K562 (cell line): ENCODE data around the gene FGF14. TPM values are rescaled to one million over a fixed set of nuclear protein-coding genes. Genes with fewer than 3 reads are reported as not detected.

Experiments
- ATAC-seq: fragments of 200-7000 bp; cut with Tn5 transposase; 3 replicates; pipeline ENCODE4 v1.9.1; 2020; ENCODE audit warnings: moderate library complexity
- Bru-seq: library from RNA; stranded (reverse); fragments of 400-500 nt; gene quantifications from one replicate; lab custom pipeline; 2021; lab: Mats Ljungman, UMichigan
- BruChase-seq, 2 experiments: library from RNA; stranded (reverse); fragments of 400-500 nt; gene quantifications; one replicate each; lab custom pipeline; 2021; lab: Mats Ljungman, UMichigan
- BruUV-seq: library from RNA; stranded (reverse); fragments of 400-500 nt; replicated peaks from 2 replicates; lab custom pipeline; 2021; lab: Mats Ljungman, UMichigan
- CTCF ChIA-PET: fragments of 300-600 bp; formaldehyde crosslinking; extraction: SDS; loops from one replicate; lab custom pipeline; 2021; ENCODE audit warnings: low intra/inter-chr PET ratio; lab: Yijun Ruan, JAX
- POLR2A ChIA-PET: fragments of 300-600, 350-650 bp; sonication (Branson Sonifier 250); formaldehyde crosslinking; extraction: SDS; loops from one replicate; lab custom pipeline; 2021; ENCODE audit warnings: antibody characterized with exemption, inconsistent platforms; lab: Yijun Ruan, JAX
- DNase-seq, 4 experiments: peaks; one replicate each; pipeline versions ENCODE4 v3.0.0 to v3.0.0-alpha.2; 2011 to 2018; ENCODE audit warnings: low spot score in 3 of 4, mixed read lengths in 3 of 4; ENCODE audit errors: extremely low read depth in 1 of 4
- FAIRE-seq: peaks from 2 replicates; lab custom pipeline; 2011; peaks lifted over from hg19 to GRCh38; lab: Jason Lieb, UNC
- H2AFZ ChIP-seq: 2 replicates; pipeline ENCODE4 v1.6.0; 2011; ENCODE audit warnings: low read depth, low read length, control low read depth, inconsistent platforms
- H3K27ac ChIP-seq: fragments of 200-600 bp; 3 replicates; pipeline ENCODE4 v1.8.0; 2011; ENCODE audit warnings: low read depth, mild to moderate bottlenecking, control low read depth, inconsistent platforms, low read length, moderate library complexity, mixed read lengths; ENCODE audit errors: extremely low read depth
- H3K27me3 ChIP-seq, 2 experiments: fragments of 300-600 bp in 1 of 2; 2 replicates in 1 of 2; 3 replicates in 1 of 2; pipeline versions ENCODE4 v1.6.0 to v1.8.0; 2011; ENCODE audit warnings: inconsistent platforms in 2 of 2, low read length in 2 of 2, mild to moderate bottlenecking in 1 of 2, mixed read lengths in 1 of 2, moderate library complexity in 1 of 2; ENCODE audit not compliant: control insufficient read depth in 2 of 2, insufficient read depth in 2 of 2
- H3K36me3 ChIP-seq: fragments of 300-600 bp; 3 replicates; pipeline ENCODE4 v1.8.0; 2011; ENCODE audit warnings: mild to moderate bottlenecking, low read length, inconsistent platforms; ENCODE audit not compliant: control insufficient read depth, insufficient read depth
- H3K4me1 ChIP-seq, 2 experiments: fragments of 200-600 bp in 1 of 2; replicated peaks in 1 of 2; 2 replicates in 1 of 2; 3 replicates in 1 of 2; pipeline versions ENCODE4 v1.5.1 to v1.8.0; 2011; ENCODE audit warnings: inconsistent platforms in 2 of 2, low read length in 2 of 2, mild to moderate bottlenecking in 1 of 2, mixed read lengths in 1 of 2, moderate library complexity in 1 of 2; ENCODE audit not compliant: control insufficient read depth in 2 of 2, insufficient read depth in 2 of 2
- H3K4me2 ChIP-seq: 2 replicates; pipeline ENCODE4 v1.6.1; 2011; ENCODE audit warnings: low read length, control low read depth, inconsistent platforms, mixed read lengths; ENCODE audit not compliant: insufficient read depth
- H3K4me3 ChIP-seq: fragments of 200-600 bp; sonication (generic), shearing (Covaris generic); 2 replicates; pipeline ENCODE4 v1.5.1; 2016; ENCODE audit warnings: control low read depth, inconsistent platforms
- H3K79me2 ChIP-seq: fragments of 200-600 bp; 3 replicates; pipeline ENCODE4 v1.8.0; 2011; ENCODE audit warnings: low read length, inconsistent platforms; ENCODE audit not compliant: control insufficient read depth, insufficient read depth
- H3K9ac ChIP-seq, 2 experiments: 2 replicates each; pipeline versions ENCODE4 v1.6.0 to v1.6.1; 2011; ENCODE audit warnings: low read depth in 2 of 2, low read length in 2 of 2, control low read depth in 1 of 2, inconsistent platforms in 1 of 2, mild to moderate bottlenecking in 1 of 2, mixed read lengths in 1 of 2; ENCODE audit not compliant: insufficient read depth in 1 of 2
- H3K9me1 ChIP-seq: one replicate; pipeline ENCODE4 v1.6.0; 2011; ENCODE audit warnings: inconsistent platforms, mild to moderate bottlenecking, low read length, moderate library complexity; ENCODE audit not compliant: control insufficient read depth, insufficient read depth
- H3K9me3 ChIP-seq: replicated peaks from 2 replicates; pipeline ENCODE4 v1.5.1; 2011; ENCODE audit warnings: low read depth, low read length, inconsistent platforms; ENCODE audit not compliant: control insufficient read depth, insufficient read depth
- H4K20me1 ChIP-seq: replicated peaks from 2 replicates; pipeline ENCODE4 v1.6.1; 2011; ENCODE audit warnings: low read length, inconsistent platforms, mixed read lengths; ENCODE audit not compliant: control insufficient read depth, insufficient read depth
- ELF1 ChIP-seq: fragments of 200-800 bp; sonication (Bioruptor generic); IDR thresholded peaks from 2 replicates; pipeline ENCODE4 v1.6.1; 2016; ENCODE audit warnings: missing genetic modification characterization, missing compliant biosample characterization
- MCM2 ChIP-seq: fragments of 450-650 bp; IDR thresholded peaks from 2 replicates; pipeline ENCODE4 v1.6.1; 2017; ENCODE audit warnings: low read depth, mild to moderate bottlenecking
- MXD1 ChIP-seq: fragments of 250-450 bp; sonication (Bioruptor Pico); IDR thresholded peaks from 2 replicates; pipeline ENCODE4 v1.8.0; 2021; ENCODE audit warnings: borderline replicate concordance, mild to moderate bottlenecking, moderate library complexity; ENCODE audit not compliant: poor library complexity, severe bottlenecking
- NFXL1 ChIP-seq: fragments of 450-650 bp; formaldehyde crosslinking; IDR thresholded peaks from 2 replicates; pipeline ENCODE4 v1.4.0; 2021; ENCODE audit warnings: mild to moderate bottlenecking
- ZBTB17 ChIP-seq: fragments of 450-650 bp; formaldehyde crosslinking; IDR thresholded peaks from 2 replicates; pipeline ENCODE4 v1.4.0; 2020; ENCODE audit warnings: mild to moderate bottlenecking
- WGBS: fragments of 100-300 bp; shearing (Covaris generic); methylation state at CpG from one replicate; pipeline ENCODE4 v1.1.6; 2016; ENCODE audit warnings: low coverage, mixed read lengths; ENCODE audit not compliant: insufficient coverage; ENCODE audit errors: missing lambda C conversion rate; 5-methylcytosine and 5-hydroxymethylcytosine counted together
- in situ Hi-C: fragments of 300-500 bp; cut with MboI; formaldehyde crosslinking; loops from 4 replicates; pipeline ENCODE4 v1.15.0; 2018; ENCODE audit warnings: inconsistent platforms, mixed read lengths
- intact Hi-C: fragments of 100-400 bp; cut with micrococcal nuclease; formaldehyde crosslinking; loops from 2 replicates; pipeline ENCODE4 v1.14.2; 2022
- long read RNA-seq, 3 experiments: library from polyadenylated mRNA in 2 of 3; library from RNA in 1 of 3; unstranded in 2 of 3; stranded (forward) in 1 of 3; transcript quantifications; one replicate each; pipeline ENCODE4 v2.0.0, GENCODE V29; 2019 to 2022
- polyA minus RNA-seq, 3 experiments: library from RNA; depleted of rRNA, polyadenylated mRNA; stranded (reverse); fragments of >200 nt; gene quantifications; 2 replicates each; pipeline ENCODE4 v1.2.3, GENCODE V29; 2011
- polyA plus RNA-seq, 8 experiments: library from polyadenylated mRNA; depleted of rRNA in 4 of 8; stranded (reverse) in 5 of 8; unstranded in 3 of 8; fragments of >200 nt; fragmentation: Nextera tagmentation in 2 of 8; fragmentation: Illumina TruSeq in 1 of 8; extraction: Ambion mirVana in 2 of 8; extraction: Trizol in 1 of 8; gene quantifications; 2 replicates each; pipeline versions ENCODE4 v1.2.1 to v1.2.3, GENCODE V29; 2011 to 2014; ENCODE audit warnings: inconsistent platforms in 1 of 8, missing spikeins in 1 of 8
- total RNA-seq, 7 experiments: library from RNA; depleted of rRNA in 6 of 7; stranded (reverse); fragments of >200 nt in 6 of 7; fragmentation: Illumina TruSeq in 2 of 7; extraction: Trizol in 2 of 7; gene quantifications; 2 replicates each; pipeline versions ENCODE4 v1.2.1 to v1.2.3, GENCODE V29; 2011 to 2021; ENCODE audit warnings: low replicate concordance in 1 of 7

Gene FGF14
- not detected in 2 replicates for total RNA-seq (2011; cell fraction: chromatin; rRNA removed; ENCODE audit: low replicate concordance)
- total RNA-seq (2011; cell fraction: nucleolus; rRNA removed), result not detected in 2 replicates
- not detected in 2 replicates for total RNA-seq (2011; cell fraction: nucleoplasm; rRNA removed)
- total RNA-seq (2014; rRNA removed) (not detected in 2 replicates), total RNA-seq (2014; rRNA removed; fragmentation: Illumina TruSeq; extraction: Trizol) (not detected in 2 replicates), total RNA-seq (2015; rRNA removed; fragmentation: Illumina TruSeq; extraction: Trizol) (not detected in 2 replicates), total RNA-seq (2021) (not detected in 2 replicates), polyA plus RNA-seq (2011; rRNA removed) (not detected in 2 replicates), polyA plus RNA-seq (2014; fragmentation: Illumina TruSeq; extraction: Trizol) (not detected in 2 replicates), polyA plus RNA-seq (2014; fragmentation: Nextera tagmentation; extraction: Ambion mirVana) (not detected), polyA plus RNA-seq (2014; rRNA removed) (not detected in 2 replicates), polyA minus RNA-seq (2011; rRNA and poly(A)+ RNA removed) (not detected in 2 replicates), Bru-seq, nascent RNA (percentile 0 among the genes with signal in this experiment), BruChase-seq, experiment 1, labeled RNA remaining after a 2-hour chase (percentile 1 among the genes with signal in this experiment), BruChase-seq, experiment 2, labeled RNA remaining after a 6-hour chase (percentile 2 among the genes with signal in this experiment)
- not detected in 2 replicates for polyA plus RNA-seq (2011; cell fraction: cytosol; rRNA removed)
- not detected in 2 replicates for polyA plus RNA-seq (2011; cell fraction: nucleus; rRNA removed)
- polyA plus RNA-seq (2012), result 0.01 TPM in 1 of 2 replicates, not detected in the other
- not detected in 2 replicates for polyA minus RNA-seq (2011; cell fraction: cytosol; rRNA and poly(A)+ RNA removed)
- not detected in 2 replicates for polyA minus RNA-seq (2011; cell fraction: nucleus; rRNA and poly(A)+ RNA removed)
- long read RNA-seq, experiment 1, result 0 reads
- long read RNA-seq, experiment 2, result 0 reads
- long read RNA-seq, experiment 3, result 0 reads

DNA sequence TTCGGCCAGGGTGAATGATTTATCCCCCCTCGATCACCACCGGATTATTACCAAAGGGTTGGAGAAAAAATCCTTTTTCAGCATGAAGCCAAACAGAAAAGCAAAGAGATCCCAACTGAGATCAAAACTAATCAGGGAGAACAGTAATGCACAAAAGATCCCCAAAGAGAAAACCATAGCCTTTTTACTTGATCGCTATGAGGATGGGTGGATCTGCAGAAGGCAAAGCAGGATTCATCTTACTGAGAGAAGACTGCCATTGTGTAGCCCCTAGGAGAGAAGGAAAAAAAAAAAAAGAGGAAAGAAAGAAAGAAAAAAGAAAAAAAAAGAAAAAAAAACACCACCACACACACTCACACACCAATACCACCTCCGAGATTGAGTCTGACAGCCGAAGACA, at the start of gene FGF14:
TSS of gene FGF14 (minus strand) at position 283 of the 400 bp plus-strand sequence.
- Histone ChIP-seq H3K9me1 (no peaks in the 10 kb centered on the region), H3K27ac (no peak within 1 kb of the TSS), H2AFZ (no peak within 1 kb of the TSS), H3K9me3 (no peaks in the 10 kb centered on the region), H4K20me1 (no peaks in the 10 kb centered on the region), H3K9ac (no peak within 1 kb of the TSS), H3K4me1 (peaks cover 0 to 7% of the 10 kb centered on the region in 2 experiments; a peak in 2 of 5 replicates), H3K4me3 (no peak within 1 kb of the TSS), H3K4me2 (no peak within 1 kb of the TSS), H3K27me3 (peaks cover 0 to 6% of the 10 kb centered on the region in 2 experiments; a peak in 1 of 5 replicates), H3K36me3 (no peaks in the 10 kb centered on the region), H3K79me2 (no peaks in the 10 kb centered on the region)
- POLR2A ChIA-PET, result no interaction called here
- no TSS peak for BruUV-seq
- ATAC-seq (no peak), FAIRE-seq (no peak)
- 0% methylated on average over 2 of the region's 6 CpGs for WGBS
- in situ Hi-C loops (no loop called here), intact Hi-C loops (no loop called here)
- CTCF ChIA-PET, result no interaction called here
- TF ChIP-seq ZBTB17 (no peak), MCM2 (no peak), ELF1 (no peak), MXD1 (CRISPR knock-in tag) (no peak), NFXL1 (CRISPR knock-in tag) (no peak)
- TF ChIP-seq, all 486 proteins: peak for 0
- no peak for DNase-seq
